Measurements from ENCODE around the gene ARHGAP40.

DNA sequence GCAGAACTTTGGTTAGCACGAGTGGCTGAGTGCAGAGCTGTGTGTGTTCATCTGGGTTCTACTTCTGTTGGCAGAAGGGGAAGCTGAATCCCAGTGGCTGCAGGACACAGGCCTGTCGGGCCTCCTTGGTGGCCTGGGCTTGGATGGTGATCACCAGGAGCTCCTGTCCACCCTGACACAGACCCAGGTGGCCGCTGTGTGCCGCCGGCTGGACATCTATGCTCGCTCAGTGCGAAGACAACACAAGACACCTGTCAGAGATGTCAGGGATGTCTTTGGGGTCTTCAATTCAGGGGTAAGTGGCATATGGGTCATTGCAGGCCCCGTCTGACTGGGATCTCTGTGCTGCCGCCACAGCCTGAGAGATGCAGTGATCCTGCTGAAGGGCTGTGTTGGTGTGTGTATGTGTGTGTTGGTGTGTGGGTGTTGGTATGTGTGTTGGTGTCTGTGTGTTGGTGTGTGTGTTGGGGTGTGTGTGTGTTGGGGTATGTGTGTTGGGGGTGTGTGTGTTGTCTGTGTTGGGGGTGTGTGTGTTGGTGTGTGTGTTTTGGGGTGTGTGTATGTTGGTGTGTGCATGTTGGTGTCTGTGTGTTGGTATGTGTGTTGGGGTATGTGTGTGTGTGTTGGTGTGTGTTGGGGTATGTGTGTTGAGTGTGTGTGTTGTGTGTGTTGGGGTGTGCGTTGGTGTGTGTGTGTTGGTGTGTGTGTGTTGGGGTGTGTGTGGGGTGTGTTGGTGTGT, 25.5 kb downstream of the ARHGAP40 start:
- TF ChIP-seq, protein P1, sequence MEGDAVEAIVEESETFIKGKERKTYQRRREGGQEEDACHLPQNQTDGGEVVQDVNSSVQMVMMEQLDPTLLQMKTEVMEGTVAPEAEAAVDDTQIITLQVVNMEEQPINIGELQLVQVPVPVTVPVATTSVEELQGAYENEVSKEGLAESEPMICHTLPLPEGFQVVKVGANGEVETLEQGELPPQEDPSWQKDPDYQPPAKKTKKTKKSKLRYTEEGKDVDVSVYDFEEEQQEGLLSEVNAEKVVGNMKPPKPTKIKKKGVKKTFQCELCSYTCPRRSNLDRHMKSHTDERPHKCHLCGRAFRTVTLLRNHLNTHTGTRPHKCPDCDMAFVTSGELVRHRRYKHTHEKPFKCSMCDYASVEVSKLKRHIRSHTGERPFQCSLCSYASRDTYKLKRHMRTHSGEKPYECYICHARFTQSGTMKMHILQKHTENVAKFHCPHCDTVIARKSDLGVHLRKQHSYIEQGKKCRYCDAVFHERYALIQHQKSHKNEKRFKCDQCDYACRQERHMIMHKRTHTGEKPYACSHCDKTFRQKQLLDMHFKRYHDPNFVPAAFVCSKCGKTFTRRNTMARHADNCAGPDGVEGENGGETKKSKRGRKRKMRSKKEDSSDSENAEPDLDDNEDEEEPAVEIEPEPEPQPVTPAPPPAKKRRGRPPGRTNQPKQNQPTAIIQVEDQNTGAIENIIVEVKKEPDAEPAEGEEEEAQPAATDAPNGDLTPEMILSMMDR (IDR thresholded peaks at IDR 0.05) = no peak
- no peak for TF ChIP-seq POLR2A (IDR thresholded peaks at IDR 0.05)

All from uterus (tissue), 2 donors.